GM12878 (cell line): ENCODE results near the gene SCN5A. TPM values are rescaled to one million over a fixed set of nuclear protein-coding genes. Genes with fewer than 3 reads are reported as not detected.

Source experiments
- ATAC-seq: fragments of 200-7000 bp; cut with Tn5 transposase; 3 replicates; pipeline ENCODE4 v1.9.1; 2020; ENCODE audit warnings: mild to moderate bottlenecking, moderate library complexity
- BruUV-seq: library from RNA; stranded (reverse); fragments of 400-500 nt; replicated peaks from 2 replicates; lab custom pipeline; 2021; lab: Mats Ljungman, UMichigan
- CTCF ChIA-PET: fragments of 300-600 bp; sonication (Branson Sonifier 250); formaldehyde crosslinking; extraction: SDS; loops from one replicate; lab custom pipeline; 2021; ENCODE audit warnings: inconsistent platforms; lab: Yijun Ruan, JAX
- POLR2A ChIA-PET: fragments of 350-600 bp; formaldehyde crosslinking; extraction: SDS; loops from one replicate; lab custom pipeline; 2021; ENCODE audit warnings: inconsistent platforms; lab: Charles Lee
- RAD21 ChIA-PET: fragments of 300-600 bp; sonication (Branson Sonifier 250); formaldehyde crosslinking; loops from one replicate; lab custom pipeline; 2023; ENCODE audit warnings: antibody characterized with exemption; ENCODE audit not compliant: unreplicated experiment; lab: Charles Lee
- SMC1A ChIA-PET: fragments of 300-600 bp; sonication (Branson Sonifier 250); formaldehyde crosslinking; loops from one replicate; lab custom pipeline; 2023; ENCODE audit not compliant: unreplicated experiment, uncharacterized antibody; lab: Charles Lee
- DNase-seq: peaks from one replicate; pipeline ENCODE4 v3.0.0-alpha.2; 2011; ENCODE audit warnings: low read depth, low spot score
- FAIRE-seq: peaks from 3 replicates; lab custom pipeline; 2011; peaks lifted over from hg19 to GRCh38; lab: Jason Lieb, UNC
- H2AFZ ChIP-seq: 2 replicates; pipeline ENCODE4 v1.6.0; 2011; ENCODE audit warnings: low read depth, low read length, control low read depth; ENCODE audit not compliant: control insufficient read depth
- H3K27ac ChIP-seq: 2 replicates; pipeline ENCODE4 v1.5.1; 2011; ENCODE audit warnings: control low read depth; ENCODE audit not compliant: control insufficient read depth, insufficient read depth
- H3K27me3 ChIP-seq, 2 experiments: replicated peaks in 1 of 2; 2 replicates each; pipeline versions ENCODE4 v1.6.0 to v1.6.1; 2011; ENCODE audit warnings: low read length in 1 of 2; ENCODE audit not compliant: control insufficient read depth in 2 of 2, insufficient read depth in 2 of 2
- H3K36me3 ChIP-seq, 2 experiments: 2 replicates each; pipeline ENCODE4 v1.5.1; 2011; ENCODE audit warnings: low read length in 1 of 2; ENCODE audit not compliant: control insufficient read depth in 2 of 2, insufficient read depth in 2 of 2
- H3K4me1 ChIP-seq: 2 replicates; pipeline ENCODE4 v1.6.1; 2011; ENCODE audit warnings: mild to moderate bottlenecking, low read length, moderate library complexity, mixed read lengths; ENCODE audit not compliant: control insufficient read depth, insufficient read depth
- H3K4me2 ChIP-seq: 2 replicates; pipeline ENCODE4 v1.6.0; 2011; ENCODE audit warnings: control low read depth; ENCODE audit not compliant: control insufficient read depth, insufficient read depth
- H3K4me3 ChIP-seq: fragments of 200-600 bp; sonication (generic); 2 replicates; pipeline ENCODE4 v1.5.1; 2016
- H3K79me2 ChIP-seq: 2 replicates; pipeline ENCODE4 v1.6.0; 2011; ENCODE audit warnings: low read length; ENCODE audit not compliant: control insufficient read depth, insufficient read depth
- H3K9ac ChIP-seq: 2 replicates; pipeline ENCODE4 v1.8.0; 2011; ENCODE audit warnings: low read length, control low read depth, mixed read lengths; ENCODE audit not compliant: control insufficient read depth, insufficient read depth
- H3K9me3 ChIP-seq: replicated peaks from 3 replicates; pipeline ENCODE4 v1.5.1; 2011; ENCODE audit warnings: mild to moderate bottlenecking, low read length; ENCODE audit not compliant: control insufficient read depth, insufficient read depth
- H4K20me1 ChIP-seq: 2 replicates; pipeline ENCODE4 v1.6.0; 2011; ENCODE audit not compliant: control insufficient read depth, insufficient read depth
- ATF3 ChIP-seq: IDR thresholded peaks from 2 replicates; pipeline ENCODE4 v1.6.1; 2011; ENCODE audit warnings: low read depth, mild to moderate bottlenecking, low read length, moderate library complexity, borderline replicate concordance; ENCODE audit errors: extremely low read depth
- BCL11A ChIP-seq: IDR thresholded peaks from 2 replicates; pipeline ENCODE4 v1.6.1; 2011; ENCODE audit warnings: low read depth, low read length
- BRCA1 ChIP-seq: IDR thresholded peaks from 2 replicates; pipeline ENCODE4 v1.6.1; 2011; ENCODE audit warnings: low read depth, low read length, improper control_type of control experiment
- ESRRA ChIP-seq: IDR thresholded peaks from 2 replicates; pipeline ENCODE4 v1.6.1; 2012; ENCODE audit warnings: mild to moderate bottlenecking, low read length, improper control_type of control experiment
- GATAD2B ChIP-seq: fragments of 450-650 bp; conservative IDR thresholded peaks from 2 replicates; pipeline ENCODE4 v1.6.1; 2017; ENCODE audit warnings: low read depth, mild to moderate bottlenecking, moderate library complexity
- PAX5 ChIP-seq: IDR thresholded peaks from 2 replicates; pipeline ENCODE4 v1.6.1; 2011; ENCODE audit warnings: low read depth, low read length, borderline replicate concordance
- ZBED1 ChIP-seq: IDR thresholded peaks from 2 replicates; pipeline ENCODE4 v1.6.1; 2016; ENCODE audit warnings: borderline replicate concordance
- ZBTB11 ChIP-seq: fragments of 450-650 bp; formaldehyde crosslinking; IDR thresholded peaks from 2 replicates; pipeline ENCODE4 v1.5.0; 2022; ENCODE audit warnings: mild to moderate bottlenecking, missing genetic modification characterization
- ZNF622 ChIP-seq: fragments of 450-650 bp; IDR thresholded peaks from 2 replicates; pipeline ENCODE4 v1.6.1; 2017; ENCODE audit warnings: mild to moderate bottlenecking, inconsistent platforms
- WGBS: methylation state at CpG from one replicate; pipeline ENCODE4 v1.1.6; 2016; ENCODE audit warnings: low lambda C conversion rate; ENCODE audit not compliant: insufficient replicate concordance, insufficient coverage; ENCODE audit errors: missing lambda C conversion rate; 5-methylcytosine and 5-hydroxymethylcytosine counted together
- in situ Hi-C: fragments of 300-500 bp; cut with MboI; formaldehyde crosslinking; loops from 9 replicates; pipeline ENCODE4 v1.14.3; 2018; ENCODE audit warnings: mixed read lengths
- intact Hi-C: fragments of 100-400 bp; cut with micrococcal nuclease; formaldehyde crosslinking; loops from one replicate; pipeline ENCODE4 v1.14.2; 2022; ENCODE audit not compliant: unreplicated experiment
- polyA plus RNA-seq, 11 experiments: library from polyadenylated mRNA; depleted of rRNA in 4 of 11; unstranded in 6 of 11; stranded (reverse) in 5 of 11; fragments of >200 nt; fragmentation: Nextera tagmentation in 4 of 11; fragmentation: Illumina TruSeq in 1 of 11; extraction: Ambion mirVana in 4 of 11; extraction: Trizol in 1 of 11; gene quantifications; 1 replicate in 1 of 11; 2 replicates in 10 of 11; pipeline versions ENCODE4 v1.2.1 to v1.2.3, GENCODE V29; 2011 to 2016; ENCODE audit warnings: inconsistent platforms in 2 of 11, missing spikeins in 2 of 11, low read depth in 1 of 11
- total RNA-seq, 4 experiments: library from RNA; depleted of rRNA in 3 of 4; stranded (reverse); fragments of >200 nt in 3 of 4; fragmentation: Illumina TruSeq in 1 of 4; extraction: Trizol in 1 of 4; gene quantifications; 2 replicates each; pipeline versions ENCODE4 v1.2.1 to v1.2.3, GENCODE V29; 2013 to 2021
- TF ChIP-seq, protein P1 (sequence below): IDR thresholded peaks from 2 replicates; pipeline ENCODE4 v1.6.1; 2011; ENCODE audit warnings: borderline replicate concordance, low read depth, mild to moderate bottlenecking, moderate library complexity, mixed read lengths, low read length; ENCODE audit not compliant: insufficient read depth; ENCODE audit errors: extremely low read length
- TF ChIP-seq, protein P2 (sequence below): IDR thresholded peaks from 2 replicates; pipeline ENCODE4 v1.6.1; 2012; ENCODE audit warnings: low read length, inconsistent platforms

SCN5A gene
- total and polyA plus RNA-seq, 10 of the 15 experiments (the other 5 are each of a cell fraction or from before 2014, with no cell fraction given), result not detected

- RAD21 ChIA-PET, result no interaction called here
These were observed 86.2 kb downstream of the SCN5A start for GRCh38 chr3:38563070-38563885.

GRCh38 chr3:38562467-38562925, 87.0 kb downstream of the SCN5A start:
- ChIA-PET CTCF (interaction anchor here (0.6 kb wide), 1 partner anchor 323 kb away, joined by 3 read pairs; no protein-coding TSS in a partner anchor), SMC1A (no interaction called here), POLR2A (no interaction called here), RAD21 (no interaction called here)
- FAIRE-seq (no peak), ATAC-seq (no peak), DNase-seq (no peak)
- no peaks in the 10 kb centered on the region for H3K79me2 ChIP-seq
- no peak overlapping the region for H3K27ac ChIP-seq
- no peaks in the 10 kb centered on the region for H3K27me3 ChIP-seq
- H3K9me3 ChIP-seq, result no peaks in the 10 kb centered on the region
- in situ Hi-C loops (no loop called here), intact Hi-C loops (no loop called here)
- H3K9ac ChIP-seq, result no peak overlapping the region
- H3K4me3 ChIP-seq, result no peak overlapping the region
- H4K20me1 ChIP-seq, result no peaks in the 10 kb centered on the region
- H3K4me1 ChIP-seq, result no peaks in the 10 kb centered on the region
- no peak overlapping the region for H3K4me2 ChIP-seq
- no peak overlapping the region for H2AFZ ChIP-seq
- BruUV-seq, result no TSS peak
- 78% methylated on average over 7 of the region's 7 CpGs for WGBS
- H3K36me3 ChIP-seq, result no peaks in the 10 kb centered on the region
- TF ChIP-seq GATAD2B (no peak), ESRRA (no peak), ZBTB11 (CRISPR knock-in tag) (no peak), ATF3 (no peak)
- TF ChIP-seq, protein P1, sequence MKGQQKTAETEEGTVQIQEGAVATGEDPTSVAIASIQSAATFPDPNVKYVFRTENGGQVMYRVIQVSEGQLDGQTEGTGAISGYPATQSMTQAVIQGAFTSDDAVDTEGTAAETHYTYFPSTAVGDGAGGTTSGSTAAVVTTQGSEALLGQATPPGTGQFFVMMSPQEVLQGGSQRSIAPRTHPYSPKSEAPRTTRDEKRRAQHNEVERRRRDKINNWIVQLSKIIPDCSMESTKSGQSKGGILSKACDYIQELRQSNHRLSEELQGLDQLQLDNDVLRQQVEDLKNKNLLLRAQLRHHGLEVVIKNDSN, result no peak

More at GRCh38 chr3:38563070-38563885, 86.2 kb downstream of the SCN5A start:
- no peaks in the 10 kb centered on the region for H3K79me2 ChIP-seq
- in situ Hi-C loops (no loop called here), intact Hi-C loops (no loop called here)
- H3K27ac ChIP-seq, result no peak overlapping the region
- no peak overlapping the region for H3K9ac ChIP-seq
- H3K36me3 ChIP-seq, result no peaks in the 10 kb centered on the region
- no peaks in the 10 kb centered on the region for H3K4me1 ChIP-seq
- no peak for ATAC-seq
- H3K4me2 ChIP-seq, result no peak overlapping the region
- CTCF ChIA-PET, result interaction anchor here (0.6 kb wide), 1 partner anchor 323 kb away, joined by 3 read pairs; no protein-coding TSS in a partner anchor
- TF ChIP-seq PAX5 (no peak), ZBED1 (no peak), BRCA1 (no peak), BCL11A (no peak), ZNF622 (no peak)
- TF ChIP-seq, protein P2, sequence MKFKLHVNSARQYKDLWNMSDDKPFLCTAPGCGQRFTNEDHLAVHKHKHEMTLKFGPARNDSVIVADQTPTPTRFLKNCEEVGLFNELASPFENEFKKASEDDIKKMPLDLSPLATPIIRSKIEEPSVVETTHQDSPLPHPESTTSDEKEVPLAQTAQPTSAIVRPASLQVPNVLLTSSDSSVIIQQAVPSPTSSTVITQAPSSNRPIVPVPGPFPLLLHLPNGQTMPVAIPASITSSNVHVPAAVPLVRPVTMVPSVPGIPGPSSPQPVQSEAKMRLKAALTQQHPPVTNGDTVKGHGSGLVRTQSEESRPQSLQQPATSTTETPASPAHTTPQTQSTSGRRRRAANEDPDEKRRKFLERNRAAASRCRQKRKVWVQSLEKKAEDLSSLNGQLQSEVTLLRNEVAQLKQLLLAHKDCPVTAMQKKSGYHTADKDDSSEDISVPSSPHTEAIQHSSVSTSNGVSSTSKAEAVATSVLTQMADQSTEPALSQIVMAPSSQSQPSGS, result no peak
- H4K20me1 ChIP-seq, result no peaks in the 10 kb centered on the region
- H3K4me3 ChIP-seq, result no peak overlapping the region
- no peak for FAIRE-seq
- SMC1A ChIA-PET, result no interaction called here
- no peaks in the 10 kb centered on the region for H3K9me3 ChIP-seq
- no peaks in the 10 kb centered on the region for H3K27me3 ChIP-seq
- no peak for DNase-seq
- WGBS, result 50% methylated on average over 15 of the region's 15 CpGs
- no TSS peak for BruUV-seq
- no peak overlapping the region for H2AFZ ChIP-seq
- POLR2A ChIA-PET, result no interaction called here
